H1 (cell line): ENCODE measurements around the gene FLT1.

Experiments
- CTCF ChIP-seq, 3 experiments: IDR thresholded peaks; 1 replicate in 2 of 3; 2 replicates in 1 of 3; pipeline versions ENCODE4 v1.5.1 to v1.6.1; 2011; ENCODE audit warnings: low read length in 3 of 3, mild to moderate bottlenecking in 3 of 3, inconsistent platforms in 2 of 3, low read depth in 1 of 3, moderate library complexity in 1 of 3; ENCODE audit not compliant: insufficient read depth in 1 of 3; ENCODE audit errors: control extremely low read depth in 1 of 3
- EP300 ChIP-seq, 2 experiments: IDR thresholded peaks; 1 replicate in 1 of 2; 2 replicates in 1 of 2; pipeline ENCODE4 v1.6.1; 2011 to 2012; ENCODE audit warnings: low read depth in 2 of 2, low read length in 2 of 2, mild to moderate bottlenecking in 2 of 2, borderline replicate concordance in 1 of 2, inconsistent platforms in 1 of 2, moderate library complexity in 1 of 2
- GTF2F1 ChIP-seq: IDR thresholded peaks from 2 replicates; pipeline ENCODE4 v1.6.1; 2012; ENCODE audit warnings: low read depth, low read length, improper control_type of control experiment, borderline replicate concordance
- HDAC2 ChIP-seq, 2 experiments: fragments of 300-600 bp in 1 of 2; sonication (generic) in 1 of 2; IDR thresholded peaks; 2 replicates each; pipeline ENCODE4 v1.6.1; 2011 to 2012; ENCODE audit warnings: low read depth in 2 of 2, low read length in 2 of 2, mild to moderate bottlenecking in 2 of 2, moderate library complexity in 2 of 2, borderline replicate concordance in 1 of 2, inconsistent platforms in 1 of 2
- KDM1A ChIP-seq: fragments of 200-600, 300-600 bp; sonication (generic); IDR thresholded peaks from 2 replicates; pipeline ENCODE4 v1.7.1; 2016; ENCODE audit warnings: mild to moderate bottlenecking, low read length, borderline replicate concordance
- POLR2A ChIP-seq, 2 experiments: IDR thresholded peaks; 1 replicate in 1 of 2; 2 replicates in 1 of 2; pipeline ENCODE4 v1.6.1; 2011; ENCODE audit warnings: low read depth in 2 of 2, low read length in 2 of 2, mild to moderate bottlenecking in 2 of 2; ENCODE audit errors: control extremely low read depth in 1 of 2
- RAD21 ChIP-seq, 2 experiments: IDR thresholded peaks in 1 of 2; conservative IDR thresholded peaks in 1 of 2; 2 replicates each; pipeline ENCODE4 v1.6.1; 2011; ENCODE audit warnings: low read depth in 2 of 2, low read length in 2 of 2, improper control_type of control experiment in 1 of 2, inconsistent platforms in 1 of 2, mild to moderate bottlenecking in 1 of 2, moderate library complexity in 1 of 2
- SP1 ChIP-seq: IDR thresholded peaks from 2 replicates; pipeline ENCODE4 v1.6.1; 2011; ENCODE audit warnings: low read depth, low read length

GRCh38 chr13:28370448-28370847 is 124.5 kb downstream of the FLT1 start:
- TF ChIP-seq EP300 (IDR thresholded peaks at IDR 0.05; ENCODE audit: borderline replicate concordance in 1 of 2, low read depth in 2 of 2, low read length in 2 of 2) (no peak), KDM1A (no peak), SP1 (no peak), HDAC2 (IDR thresholded peaks at IDR 0.05; ENCODE audit: borderline replicate concordance in 1 of 2, low read depth in 2 of 2, low read length in 2 of 2) (no peak), POLR2A (IDR thresholded peaks at IDR 0.05; ENCODE audit: control extremely low read depth in 1 of 2, low read depth in 2 of 2, low read length in 2 of 2) (no peak), GTF2F1 (no peak), RAD21 (IDR thresholded peaks at IDR 0.05 in 1 of 2, conservative IDR thresholded peaks at IDR 0.05 in 1 of 2; ENCODE audit: low read depth in 2 of 2, low read length in 2 of 2) (no peak), CTCF (IDR thresholded peaks at IDR 0.05; ENCODE audit: control extremely low read depth in 1 of 3, insufficient read depth in 1 of 3, low read depth in 1 of 3, low read length in 3 of 3) (no peak)
